ENCODE results near the gene PHLDB3.

GRCh38 chr19:43540381-43540780 is 35.8 kb upstream of the PHLDB3 start:
- no peak for TF ChIP-seq CTCF (IDR thresholded peaks at IDR 0.05)
- TF ChIP-seq POLR2A (IDR thresholded peaks at IDR 0.05) = no peak
